K562 (cell line): ENCODE data around the gene GTF2A2. TPM values are rescaled to one million over a fixed set of nuclear protein-coding genes. Genes with fewer than 3 reads are reported as not detected.

Experiments used
- ATAC-seq: fragments of 200-7000 bp; cut with Tn5 transposase; 3 replicates; pipeline ENCODE4 v1.9.1; 2020; ENCODE audit warnings: moderate library complexity
- BruUV-seq: library from RNA; stranded (reverse); fragments of 400-500 nt; replicated peaks from 2 replicates; lab custom pipeline; 2021; lab: Mats Ljungman, UMichigan
- CTCF ChIA-PET: fragments of 300-600 bp; formaldehyde crosslinking; extraction: SDS; loops from one replicate; lab custom pipeline; 2021; ENCODE audit warnings: low intra/inter-chr PET ratio; lab: Yijun Ruan, JAX
- POLR2A ChIA-PET: fragments of 300-600, 350-650 bp; sonication (Branson Sonifier 250); formaldehyde crosslinking; extraction: SDS; loops from one replicate; lab custom pipeline; 2021; ENCODE audit warnings: antibody characterized with exemption, inconsistent platforms; lab: Yijun Ruan, JAX
- DNase-seq, 4 experiments: peaks; one replicate each; pipeline versions ENCODE4 v3.0.0 to v3.0.0-alpha.2; 2011 to 2018; ENCODE audit warnings: low spot score in 3 of 4, mixed read lengths in 3 of 4; ENCODE audit errors: extremely low read depth in 1 of 4
- FAIRE-seq: peaks from 2 replicates; lab custom pipeline; 2011; peaks lifted over from hg19 to GRCh38; lab: Jason Lieb, UNC
- H2AFZ ChIP-seq: 2 replicates; pipeline ENCODE4 v1.6.0; 2011; ENCODE audit warnings: low read depth, low read length, control low read depth, inconsistent platforms
- H3K27ac ChIP-seq: fragments of 200-600 bp; 3 replicates; pipeline ENCODE4 v1.8.0; 2011; ENCODE audit warnings: low read depth, mild to moderate bottlenecking, control low read depth, inconsistent platforms, low read length, moderate library complexity, mixed read lengths; ENCODE audit errors: extremely low read depth
- H3K27me3 ChIP-seq, 2 experiments: fragments of 300-600 bp in 1 of 2; 2 replicates in 1 of 2; 3 replicates in 1 of 2; pipeline versions ENCODE4 v1.6.0 to v1.8.0; 2011; ENCODE audit warnings: inconsistent platforms in 2 of 2, low read length in 2 of 2, mild to moderate bottlenecking in 1 of 2, mixed read lengths in 1 of 2, moderate library complexity in 1 of 2; ENCODE audit not compliant: control insufficient read depth in 2 of 2, insufficient read depth in 2 of 2
- H3K36me3 ChIP-seq: fragments of 300-600 bp; 3 replicates; pipeline ENCODE4 v1.8.0; 2011; ENCODE audit warnings: mild to moderate bottlenecking, low read length, inconsistent platforms; ENCODE audit not compliant: control insufficient read depth, insufficient read depth
- H3K4me1 ChIP-seq, 2 experiments: fragments of 200-600 bp in 1 of 2; replicated peaks in 1 of 2; 2 replicates in 1 of 2; 3 replicates in 1 of 2; pipeline versions ENCODE4 v1.5.1 to v1.8.0; 2011; ENCODE audit warnings: inconsistent platforms in 2 of 2, low read length in 2 of 2, mild to moderate bottlenecking in 1 of 2, mixed read lengths in 1 of 2, moderate library complexity in 1 of 2; ENCODE audit not compliant: control insufficient read depth in 2 of 2, insufficient read depth in 2 of 2
- H3K4me2 ChIP-seq: 2 replicates; pipeline ENCODE4 v1.6.1; 2011; ENCODE audit warnings: low read length, control low read depth, inconsistent platforms, mixed read lengths; ENCODE audit not compliant: insufficient read depth
- H3K4me3 ChIP-seq: fragments of 200-600 bp; sonication (generic), shearing (Covaris generic); 2 replicates; pipeline ENCODE4 v1.5.1; 2016; ENCODE audit warnings: control low read depth, inconsistent platforms
- H3K79me2 ChIP-seq: fragments of 200-600 bp; 3 replicates; pipeline ENCODE4 v1.8.0; 2011; ENCODE audit warnings: low read length, inconsistent platforms; ENCODE audit not compliant: control insufficient read depth, insufficient read depth
- H3K9ac ChIP-seq, 2 experiments: 2 replicates each; pipeline versions ENCODE4 v1.6.0 to v1.6.1; 2011; ENCODE audit warnings: low read depth in 2 of 2, low read length in 2 of 2, control low read depth in 1 of 2, inconsistent platforms in 1 of 2, mild to moderate bottlenecking in 1 of 2, mixed read lengths in 1 of 2; ENCODE audit not compliant: insufficient read depth in 1 of 2
- H3K9me1 ChIP-seq: one replicate; pipeline ENCODE4 v1.6.0; 2011; ENCODE audit warnings: inconsistent platforms, mild to moderate bottlenecking, low read length, moderate library complexity; ENCODE audit not compliant: control insufficient read depth, insufficient read depth
- H3K9me3 ChIP-seq: replicated peaks from 2 replicates; pipeline ENCODE4 v1.5.1; 2011; ENCODE audit warnings: low read depth, low read length, inconsistent platforms; ENCODE audit not compliant: control insufficient read depth, insufficient read depth
- H4K20me1 ChIP-seq: replicated peaks from 2 replicates; pipeline ENCODE4 v1.6.1; 2011; ENCODE audit warnings: low read length, inconsistent platforms, mixed read lengths; ENCODE audit not compliant: control insufficient read depth, insufficient read depth
- ARID3A ChIP-seq: IDR thresholded peaks from 2 replicates; pipeline ENCODE4 v1.6.1; 2012; ENCODE audit warnings: low read depth, low read length, improper control_type of control experiment, borderline replicate concordance
- DPF2 ChIP-seq: fragments of 450-650 bp; IDR thresholded peaks from 2 replicates; pipeline ENCODE4 v1.6.1; 2016
- GTF2F1 ChIP-seq: IDR thresholded peaks from 2 replicates; pipeline ENCODE4 v1.6.1; 2011; ENCODE audit warnings: low read depth, low read length, improper control_type of control experiment
- ID3 ChIP-seq, 2 experiments: fragments of 250-450 bp in 1 of 2; fragments of 450-650 bp in 1 of 2; sonication (Bioruptor Pico) in 1 of 2; IDR thresholded peaks; 2 replicates each; pipeline versions ENCODE4 v1.6.1 to v1.8.0; 2016 to 2021; ENCODE audit warnings: mild to moderate bottlenecking in 2 of 2, moderate library complexity in 2 of 2, missing compliant biosample characterization in 1 of 2, missing genetic modification characterization in 1 of 2
- KDM2B ChIP-seq: fragments of 250-450 bp; sonication (Bioruptor Pico); IDR thresholded peaks from 2 replicates; pipeline ENCODE4 v1.8.0; 2021; ENCODE audit warnings: mild to moderate bottlenecking, moderate library complexity
- MTA2 ChIP-seq: fragments of 450-650 bp; IDR thresholded peaks from 2 replicates; pipeline ENCODE4 v1.6.1; 2016; ENCODE audit warnings: low read depth
- NFRKB ChIP-seq: fragments of 450-650 bp; IDR thresholded peaks from 2 replicates; pipeline ENCODE4 v1.6.1; 2016; ENCODE audit warnings: low read depth
- REST ChIP-seq, 2 experiments: fragments of 450-650 bp; formaldehyde crosslinking in 1 of 2; IDR thresholded peaks; 2 replicates each; pipeline versions ENCODE4 v1.4.0 to v1.6.1; 2014 to 2020; ENCODE audit warnings: mild to moderate bottlenecking in 2 of 2, borderline replicate concordance in 1 of 2, low read depth in 1 of 2
- ZNF121 ChIP-seq: sonication (generic); formaldehyde crosslinking; conservative IDR thresholded peaks from 2 replicates; pipeline ENCODE4 v1.8.0; 2022; ENCODE audit warnings: missing genetic modification reagents
- WGBS: fragments of 100-300 bp; shearing (Covaris generic); methylation state at CpG from one replicate; pipeline ENCODE4 v1.1.6; 2016; ENCODE audit warnings: low coverage, mixed read lengths; ENCODE audit not compliant: insufficient coverage; ENCODE audit errors: missing lambda C conversion rate; 5-methylcytosine and 5-hydroxymethylcytosine counted together
- in situ Hi-C: fragments of 300-500 bp; cut with MboI; formaldehyde crosslinking; loops from 4 replicates; pipeline ENCODE4 v1.15.0; 2018; ENCODE audit warnings: inconsistent platforms, mixed read lengths
- intact Hi-C: fragments of 100-400 bp; cut with micrococcal nuclease; formaldehyde crosslinking; loops from 2 replicates; pipeline ENCODE4 v1.14.2; 2022
- polyA plus RNA-seq, 8 experiments: library from polyadenylated mRNA; depleted of rRNA in 4 of 8; stranded (reverse) in 5 of 8; unstranded in 3 of 8; fragments of >200 nt; fragmentation: Nextera tagmentation in 2 of 8; fragmentation: Illumina TruSeq in 1 of 8; extraction: Ambion mirVana in 2 of 8; extraction: Trizol in 1 of 8; gene quantifications; 2 replicates each; pipeline versions ENCODE4 v1.2.1 to v1.2.3, GENCODE V29; 2011 to 2014; ENCODE audit warnings: inconsistent platforms in 1 of 8, missing spikeins in 1 of 8
- total RNA-seq, 7 experiments: library from RNA; depleted of rRNA in 6 of 7; stranded (reverse); fragments of >200 nt in 6 of 7; fragmentation: Illumina TruSeq in 2 of 7; extraction: Trizol in 2 of 7; gene quantifications; 2 replicates each; pipeline versions ENCODE4 v1.2.1 to v1.2.3, GENCODE V29; 2011 to 2021; ENCODE audit warnings: low replicate concordance in 1 of 7

Gene GTF2A2
- total and polyA plus RNA-seq, 9 of the 15 experiments (the other 6 are each of a cell fraction or from before 2014, with no cell fraction given), result 128 to 656 (median 172) TPM

- no peak for TF ChIP-seq NFRKB
- TF ChIP-seq, all 486 proteins: peak for 0
Observed at GRCh38 chr15:59659366-59659765, 2.1 kb upstream of the GTF2A2 start (continued).

GRCh38 chr15:59657635-59658125 is 365 bp upstream of the GTF2A2 start:
- 48% methylated on average over 23 of the region's 23 CpGs for WGBS
- no peaks in the 10 kb centered on the region for H3K9me1 ChIP-seq
- H3K4me2 ChIP-seq, result peak overlapping the region; percentile 84
- H3K27me3 ChIP-seq, result no peaks in the 10 kb centered on the region
- H4K20me1 ChIP-seq, result 0 out of 2 replicates have a peak, but pooled peaks cover 3% of the 10 kb centered on the region
- peak overlapping the region; percentile 88 for H3K4me3 ChIP-seq
- ATAC-seq (peak; percentile 2; the same call in 2 of the 3 replicates), DNase-seq (no peak), FAIRE-seq (no peak)
- peak overlapping the region; percentile 70 for H2AFZ ChIP-seq
- no TSS peak for BruUV-seq
- peak overlapping the region; percentile 49; the same call in 2 of the 3 replicates for H3K27ac ChIP-seq
- peaks cover 59% of the 10 kb centered on the region for H3K36me3 ChIP-seq
- ChIA-PET POLR2A (interaction anchor here (0.6 to 2.0 kb wide), 12 partner anchors 10 to 753 kb away, joined by 3 to 19 read pairs (median 4); partner anchors contain the start of gene BNIP2), CTCF (no interaction called here)
- peaks cover 46% of the 10 kb centered on the region for H3K79me2 ChIP-seq
- no peak overlapping the region for H3K9ac ChIP-seq
- no peaks in the 10 kb centered on the region for H3K9me3 ChIP-seq
- in situ Hi-C loops, result no loop called here
- peaks cover 11 to 19% of the 10 kb centered on the region in 2 experiments; a peak in 2 of 5 replicates for H3K4me1 ChIP-seq
- intact Hi-C loops, result no loop called here
- TF ChIP-seq ARID3A (no peak), REST (IDR thresholded peaks at IDR 0.05; ENCODE audit: borderline replicate concordance) (no peak), REST (CRISPR knock-in tag; IDR thresholded peaks at IDR 0.05; ENCODE audit: low read depth) (no peak), ZNF121 (CRISPR knock-in tag) (no peak), MTA2 (no peak), DPF2 (no peak), KDM2B (CRISPR knock-in tag) (no peak), GTF2F1 (no peak), ID3 (CRISPR knock-in tag; IDR thresholded peaks at IDR 0.05) (no peak), ID3 (tag; IDR thresholded peaks at IDR 0.05) (no peak)
